ENCODE data around the gene NEMF. TPM values are rescaled to one million over a fixed set of nuclear protein-coding genes. Genes with fewer than 3 reads are reported as not detected.

The NEMF gene
- polyA plus RNA-seq, 1 donor from 2014 or later: 91.0 TPM

- Histone ChIP-seq H3K9me2 (ENCODE audit: insufficient read depth, low read length) (no peaks in the 10 kb centered on the region), H3K9ac (ENCODE audit: low read length) (peak overlapping the region; percentile 95), H2AFZ (ENCODE audit: low read depth, low read length) (no peak overlapping the region), H3K4me2 (ENCODE audit: low read length) (peak overlapping the region; percentile 71), H3K79me2 (replicated peaks; ENCODE audit: insufficient read depth, low read length) (no peaks in the 10 kb centered on the region), H3F3A (ENCODE audit: insufficient read depth, low read length, poor library complexity, severe bottlenecking) (peaks cover 14% of the 10 kb centered on the region), H3K4me3 (ENCODE audit: low read length) (peak overlapping the region; percentile 88), H3K27me3 (ENCODE audit: insufficient read depth, low read depth, low read length) (no peaks in the 10 kb centered on the region), H4K20me1 (ENCODE audit: insufficient read depth) (no peaks in the 10 kb centered on the region), H3K9me3 (ENCODE audit: low read length) (no peaks in the 10 kb centered on the region), H3K27ac (ENCODE audit: low read length) (peak overlapping the region; percentile 98), H3K36me3 (ENCODE audit: insufficient read depth, low read length) (no peaks in the 10 kb centered on the region)
- TF ChIP-seq POLR2AphosphoS5 (IDR thresholded peaks at IDR 0.05) (no peak), SMC3 (conservative IDR thresholded peaks at IDR 0.05; ENCODE audit: poor library complexity) (no peak), EZH2 (IDR thresholded peaks at IDR 0.05; ENCODE audit: borderline replicate concordance, insufficient read depth, low read length, poor library complexity, severe bottlenecking) (no peak), RAD21 (conservative IDR thresholded peaks at IDR 0.05) (no peak), REST (IDR thresholded peaks at IDR 0.05; ENCODE audit: borderline replicate concordance) (no peak), EP300 (conservative IDR thresholded peaks at IDR 0.05; ENCODE audit: poor library complexity, severe bottlenecking) (no peak), CTCF (IDR thresholded peaks at IDR 0.05; ENCODE audit: poor library complexity, severe bottlenecking) (no peak), TAF1 (IDR thresholded peaks at IDR 0.05; ENCODE audit: low read depth) (no peak), MXI1 (conservative IDR thresholded peaks at IDR 0.05; ENCODE audit: poor library complexity, severe bottlenecking) (no peak)
Measured at GRCh38 chr14:49863487-49864281, 11.1 kb upstream of the NEMF start.

GRCh38 chr14:49862089-49862673 lies 9.6 kb upstream of the NEMF start:
- peak overlapping the region; percentile 88 for H3K4me3 ChIP-seq (ENCODE audit: low read length)
- H3K27ac ChIP-seq (ENCODE audit: low read length): peak overlapping the region; percentile 98
- peak overlapping the region; percentile 53 for H3K4me2 ChIP-seq (ENCODE audit: low read length)
- H2AFZ ChIP-seq (ENCODE audit: low read depth, low read length): peak overlapping the region; percentile 46
- H3K27me3 ChIP-seq (ENCODE audit: insufficient read depth, low read depth, low read length): no peaks in the 10 kb centered on the region
- H4K20me1 ChIP-seq (ENCODE audit: insufficient read depth): no peaks in the 10 kb centered on the region
- H3K36me3 ChIP-seq (ENCODE audit: insufficient read depth, low read length): no peaks in the 10 kb centered on the region
- TF ChIP-seq CTCF (IDR thresholded peaks at IDR 0.05; ENCODE audit: poor library complexity, severe bottlenecking) (peak; percentile 100), EP300 (conservative IDR thresholded peaks at IDR 0.05; ENCODE audit: poor library complexity, severe bottlenecking) (no peak), MXI1 (conservative IDR thresholded peaks at IDR 0.05; ENCODE audit: poor library complexity, severe bottlenecking) (no peak), EZH2 (IDR thresholded peaks at IDR 0.05; ENCODE audit: borderline replicate concordance, insufficient read depth, low read length, poor library complexity, severe bottlenecking) (no peak), REST (IDR thresholded peaks at IDR 0.05; ENCODE audit: borderline replicate concordance) (peak; percentile 48), RAD21 (conservative IDR thresholded peaks at IDR 0.05) (peak; percentile 22), SMC3 (conservative IDR thresholded peaks at IDR 0.05; ENCODE audit: poor library complexity) (peak; percentile 23), POLR2AphosphoS5 (IDR thresholded peaks at IDR 0.05) (no peak), TAF1 (IDR thresholded peaks at IDR 0.05; ENCODE audit: low read depth) (peak; percentile 46)
- peak overlapping the region; percentile 76 for H3K9ac ChIP-seq (ENCODE audit: low read length)
- peaks cover 10% of the 10 kb centered on the region for H3F3A ChIP-seq (ENCODE audit: insufficient read depth, low read length, poor library complexity, severe bottlenecking)
- no peaks in the 10 kb centered on the region for H3K9me2 ChIP-seq (ENCODE audit: insufficient read depth, low read length)
- H3K79me2 ChIP-seq (replicated peaks; ENCODE audit: insufficient read depth, low read length): no peaks in the 10 kb centered on the region
- no peaks in the 10 kb centered on the region for H3K9me3 ChIP-seq (ENCODE audit: low read length)
